Endometrium (tissue), 2 donors: ENCODE results near the gene LRP6.
A peak's percentile ranks its signal among the peaks of the same experiment; 100 is the strongest.
"Not testable (repeated sequence)": the region's sequence is repeated elsewhere in the genome, so short reads cannot be mapped to it uniquely, and the experiment has no call there.

ENCODE experiments used
- FAIRE-seq: peaks from 2 replicates; lab custom pipeline; 2012; peaks lifted over from hg19 to GRCh38; lab: Jason Lieb, UNC
- donor health status: control.
- donor health status: control.

LRP6 gene

GRCh38 chr12:12265571-12266388 is 1.1 kb downstream of the LRP6 start:
- FAIRE-seq = peak; percentile 23

- no peak for FAIRE-seq
These were observed 1.8 kb downstream of the LRP6 start for GRCh38 chr12:12265035-12265434.

- FAIRE-seq = no peak
These were observed 2.9 kb downstream of the LRP6 start for GRCh38 chr12:12263909-12264308.

- not testable (repeated sequence) for FAIRE-seq
These were observed 10.5 kb downstream of the LRP6 start for GRCh38 chr12:12256291-12256757.

- no peak for FAIRE-seq
These were observed 12.3 kb downstream of the LRP6 start for GRCh38 chr12:12254553-12254952.

- no peak for FAIRE-seq
These were observed 17.4 kb downstream of the LRP6 start for GRCh38 chr12:12249216-12250050.

- no peak for FAIRE-seq
These were observed 19.3 kb downstream of the LRP6 start for GRCh38 chr12:12247584-12247983.

GRCh38 chr12:12244341-12244740 is 22.5 kb downstream of the LRP6 start:
- FAIRE-seq = no peak

GRCh38 chr12:12240662-12241340 is 26.0 kb downstream of the LRP6 start:
- no peak for FAIRE-seq

- FAIRE-seq = no peak
These were observed 27.7 kb downstream of the LRP6 start for GRCh38 chr12:12239127-12239526.

GRCh38 chr12:12238605-12239004 is 28.2 kb downstream of the LRP6 start:
- no peak for FAIRE-seq

- FAIRE-seq = no peak
These were observed 29.9 kb downstream of the LRP6 start for GRCh38 chr12:12236896-12237295.

- peak; percentile 12 for FAIRE-seq
These were observed 36.6 kb downstream of the LRP6 start for GRCh38 chr12:12230275-12230674.

GRCh38 chr12:12229556-12230092 is 37.2 kb downstream of the LRP6 start:
- no peak for FAIRE-seq

- FAIRE-seq = no peak
These were observed 38.4 kb downstream of the LRP6 start for GRCh38 chr12:12228402-12228801.

- no peak for FAIRE-seq
These were observed 40.7 kb downstream of the LRP6 start for GRCh38 chr12:12226187-12226586.

GRCh38 chr12:12224240-12224940 is 42.5 kb downstream of the LRP6 start:
- FAIRE-seq = no peak

- FAIRE-seq = no peak
These were observed 45.3 kb downstream of the LRP6 start for GRCh38 chr12:12221560-12221959.

- no peak for FAIRE-seq
These were observed 47.2 kb downstream of the LRP6 start for GRCh38 chr12:12219664-12220063.

- FAIRE-seq = no peak
These were observed 49.9 kb downstream of the LRP6 start for GRCh38 chr12:12217018-12217359.

- FAIRE-seq = no peak
These were observed 50.4 kb downstream of the LRP6 start for GRCh38 chr12:12216349-12217017.
